ENCODE data around the gene CYLD. TPM values are rescaled to one million over a fixed set of nuclear protein-coding genes. Genes with fewer than 3 reads are reported as not detected.

CYLD gene
- polyA plus RNA-seq, 1 donor (not counting 4 experiments of a cell fraction or from before 2014, with no cell fraction given): 24.7 TPM

DNA sequence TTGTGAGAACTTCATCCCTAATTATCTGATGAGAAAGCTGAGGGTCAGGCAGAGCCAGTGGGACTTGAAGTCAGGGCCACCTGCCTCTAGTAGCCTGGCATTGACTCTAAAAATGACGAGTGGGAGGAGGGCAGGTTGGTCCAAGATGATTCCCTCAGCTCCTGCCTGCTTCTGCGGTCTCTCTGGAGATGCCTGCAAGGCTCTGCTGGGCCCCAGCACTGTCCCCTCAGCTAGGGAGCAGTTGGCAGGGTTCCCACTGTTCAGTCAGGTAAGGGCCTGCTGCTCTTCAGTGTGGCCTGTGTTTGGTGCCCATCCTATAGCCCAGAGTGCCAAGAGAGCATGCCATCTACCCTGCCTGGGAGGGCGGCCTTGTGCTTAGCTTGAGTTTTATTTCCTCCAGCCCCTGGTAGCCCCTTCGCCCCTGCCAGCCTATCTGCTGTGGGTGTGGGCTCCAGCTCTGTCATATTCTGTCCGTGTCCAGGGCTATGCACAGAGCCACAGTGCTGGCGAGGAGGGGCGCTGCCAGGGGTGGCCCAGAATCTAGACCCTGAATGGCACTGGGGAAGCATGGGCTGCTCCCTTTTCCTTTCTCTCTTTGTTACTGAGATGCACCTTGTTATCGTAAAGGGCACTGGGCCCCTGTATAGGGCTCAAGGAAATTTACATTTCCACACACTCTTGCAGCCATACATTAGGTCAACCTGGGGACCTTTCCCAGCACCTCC lies 68.5 kb downstream of the CYLD start:
- TF ChIP-seq, protein P1, sequence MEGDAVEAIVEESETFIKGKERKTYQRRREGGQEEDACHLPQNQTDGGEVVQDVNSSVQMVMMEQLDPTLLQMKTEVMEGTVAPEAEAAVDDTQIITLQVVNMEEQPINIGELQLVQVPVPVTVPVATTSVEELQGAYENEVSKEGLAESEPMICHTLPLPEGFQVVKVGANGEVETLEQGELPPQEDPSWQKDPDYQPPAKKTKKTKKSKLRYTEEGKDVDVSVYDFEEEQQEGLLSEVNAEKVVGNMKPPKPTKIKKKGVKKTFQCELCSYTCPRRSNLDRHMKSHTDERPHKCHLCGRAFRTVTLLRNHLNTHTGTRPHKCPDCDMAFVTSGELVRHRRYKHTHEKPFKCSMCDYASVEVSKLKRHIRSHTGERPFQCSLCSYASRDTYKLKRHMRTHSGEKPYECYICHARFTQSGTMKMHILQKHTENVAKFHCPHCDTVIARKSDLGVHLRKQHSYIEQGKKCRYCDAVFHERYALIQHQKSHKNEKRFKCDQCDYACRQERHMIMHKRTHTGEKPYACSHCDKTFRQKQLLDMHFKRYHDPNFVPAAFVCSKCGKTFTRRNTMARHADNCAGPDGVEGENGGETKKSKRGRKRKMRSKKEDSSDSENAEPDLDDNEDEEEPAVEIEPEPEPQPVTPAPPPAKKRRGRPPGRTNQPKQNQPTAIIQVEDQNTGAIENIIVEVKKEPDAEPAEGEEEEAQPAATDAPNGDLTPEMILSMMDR (optimal IDR thresholded peaks at IDR 0.05 in 1 of 3, IDR thresholded peaks at IDR 0.05 in 1 of 3, conservative IDR thresholded peaks at IDR 0.05 in 1 of 3; ENCODE audit: extremely low read depth in 1 of 3, insufficient read depth in 2 of 3, low read length in 3 of 3): no peak
- no peak for TF ChIP-seq EZH2 (IDR thresholded peaks at IDR 0.05; ENCODE audit: low read length)
- H3K9me1 ChIP-seq (ENCODE audit: control insufficient read depth, extremely low read depth, insufficient read depth, low read length): no peaks in the 10 kb centered on the region
- no peak overlapping the region for H3K27ac ChIP-seq (ENCODE audit: control insufficient read depth, insufficient read depth, low read length)
- H3K9ac ChIP-seq (ENCODE audit: control insufficient read depth, extremely low read depth, insufficient read depth, low read length): no peak overlapping the region
- no peak overlapping the region for H2AFZ ChIP-seq (ENCODE audit: control insufficient read depth, low read length)
- no peaks in the 10 kb centered on the region for H3K4me1 ChIP-seq (ENCODE audit: control insufficient read depth, extremely low read depth, insufficient read depth, low read length)
- no peaks in the 10 kb centered on the region for H4K20me1 ChIP-seq (ENCODE audit: control insufficient read depth, extremely low read depth, insufficient read depth, low read length)
- no peak for DNase-seq (ENCODE audit: low read depth, low spot score)
- H3K4me2 ChIP-seq (ENCODE audit: control insufficient read depth, extremely low read depth, insufficient read depth, low read depth, low read length): no peak overlapping the region
- H3K27me3 ChIP-seq (ENCODE audit: control insufficient read depth, extremely low read depth, insufficient read depth, low read length): no peaks in the 10 kb centered on the region
- H3K4me3 ChIP-seq (ENCODE audit: control insufficient read depth in 2 of 3, extremely low read depth in 1 of 3, insufficient read depth in 2 of 3, low read depth in 1 of 3, low read length in 3 of 3): no peak overlapping the region
- H3K9me3 ChIP-seq (ENCODE audit: control insufficient read depth, low read depth, low read length): no peaks in the 10 kb centered on the region
- dilution Hi-C loops (cut with MboI; ENCODE audit: extremely low pct_ligation_motif_present, low sequenced_read_pairs): no loop called here
- H3K36me3 ChIP-seq (ENCODE audit: control insufficient read depth in 2 of 2, extremely low read depth in 1 of 2, insufficient read depth in 2 of 2, low read length in 2 of 2): no peaks in the 10 kb centered on the region
- FAIRE-seq: no peak
- no peaks in the 10 kb centered on the region for H3K79me2 ChIP-seq (ENCODE audit: control insufficient read depth, insufficient read depth, low read length)

DNA sequence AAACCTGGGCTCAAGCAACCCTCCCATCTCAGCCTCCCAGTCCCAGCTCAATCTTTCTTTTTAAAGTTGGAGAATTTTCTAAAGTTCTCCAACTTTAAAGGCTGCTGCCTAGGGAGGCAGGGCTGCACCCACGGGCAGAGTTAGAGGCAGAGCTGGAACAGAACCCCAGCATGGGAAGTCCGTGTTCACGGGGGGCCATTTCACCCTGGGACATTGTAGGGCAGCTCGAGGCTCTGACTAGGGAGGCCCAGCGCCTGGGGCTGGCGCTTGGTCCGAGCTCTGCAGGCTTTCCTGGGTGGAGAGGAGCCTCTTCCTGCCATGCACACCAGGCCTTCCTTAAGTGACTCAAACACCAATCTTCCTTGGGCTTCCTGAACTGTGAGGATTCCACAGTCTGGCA lies 70.2 kb downstream of the CYLD start:
- FAIRE-seq: no peak

More for the DNA sequence above, 70.2 kb downstream of the CYLD start:
- Histone ChIP-seq H3K9me3 (ENCODE audit: control insufficient read depth, low read depth, low read length) (no peaks in the 10 kb centered on the region), H3K4me2 (ENCODE audit: control insufficient read depth, extremely low read depth, insufficient read depth, low read depth, low read length) (no peak overlapping the region), H3K9me1 (ENCODE audit: control insufficient read depth, extremely low read depth, insufficient read depth, low read length) (no peaks in the 10 kb centered on the region), H3K27me3 (ENCODE audit: control insufficient read depth, extremely low read depth, insufficient read depth, low read length) (no peaks in the 10 kb centered on the region), H3K4me1 (ENCODE audit: control insufficient read depth, extremely low read depth, insufficient read depth, low read length) (no peaks in the 10 kb centered on the region), H3K36me3 (ENCODE audit: control insufficient read depth in 2 of 2, extremely low read depth in 1 of 2, insufficient read depth in 2 of 2, low read length in 2 of 2) (no peaks in the 10 kb centered on the region), H3K4me3 (ENCODE audit: control insufficient read depth in 2 of 3, extremely low read depth in 1 of 3, insufficient read depth in 2 of 3, low read depth in 1 of 3, low read length in 3 of 3) (no peak overlapping the region), H4K20me1 (ENCODE audit: control insufficient read depth, extremely low read depth, insufficient read depth, low read length) (no peaks in the 10 kb centered on the region), H2AFZ (ENCODE audit: control insufficient read depth, low read length) (no peak overlapping the region), H3K27ac (ENCODE audit: control insufficient read depth, insufficient read depth, low read length) (no peak overlapping the region), H3K79me2 (ENCODE audit: control insufficient read depth, insufficient read depth, low read length) (no peaks in the 10 kb centered on the region), H3K9ac (ENCODE audit: control insufficient read depth, extremely low read depth, insufficient read depth, low read length) (no peak overlapping the region)
- dilution Hi-C loops (cut with MboI; ENCODE audit: extremely low pct_ligation_motif_present, low sequenced_read_pairs): no loop called here
- DNase-seq (ENCODE audit: low read depth, low spot score): no peak
- TF ChIP-seq, protein P1 (optimal IDR thresholded peaks at IDR 0.05 in 1 of 3, IDR thresholded peaks at IDR 0.05 in 1 of 3, conservative IDR thresholded peaks at IDR 0.05 in 1 of 3; ENCODE audit: extremely low read depth in 1 of 3, insufficient read depth in 2 of 3, low read length in 3 of 3): no peak
- no peak for TF ChIP-seq EZH2 (IDR thresholded peaks at IDR 0.05; ENCODE audit: low read length)
